IgD-negative memory B cell (primary cell): ENCODE results near the gene GRWD1. TPM values are rescaled to one million over a fixed set of nuclear protein-coding genes. Genes with fewer than 3 reads are reported as not detected.
A peak's percentile ranks its signal among the peaks of the same experiment; 100 is the strongest.

Experiments
- H3K27ac Mint-ChIP-seq, 3 donors: one replicate each; pipeline ENCODE4 v1.8.0; 2020 to 2022; ENCODE audit warnings: mild to moderate bottlenecking in 3 of 3, mixed read lengths in 3 of 3, moderate library complexity in 1 of 3
- H3K27me3 Mint-ChIP-seq: one replicate; pipeline ENCODE4 v1.8.0; 2021; ENCODE audit warnings: mixed read lengths
- H3K36me3 Mint-ChIP-seq: one replicate; pipeline ENCODE4 v1.8.0; 2020; ENCODE audit warnings: mild to moderate bottlenecking, mixed read lengths
- H3K4me1 Mint-ChIP-seq, 3 donors: one replicate each; pipeline ENCODE4 v1.8.0; 2020 to 2022; ENCODE audit warnings: mixed read lengths in 3 of 3, mild to moderate bottlenecking in 1 of 3
- H3K4me3 Mint-ChIP-seq, 4 donors: one replicate each; pipeline ENCODE4 v1.8.0; 2020 to 2022; ENCODE audit warnings: mild to moderate bottlenecking in 4 of 4, mixed read lengths in 4 of 4, moderate library complexity in 3 of 4
- H3K9me3 Mint-ChIP-seq, 3 donors: one replicate each; pipeline ENCODE4 v1.8.0; 2020 to 2021; ENCODE audit warnings: mixed read lengths in 3 of 3, mild to moderate bottlenecking in 1 of 3
- polyA plus RNA-seq: library from polyadenylated mRNA; unstranded; fragments of 300-500 nt; fragmentation: Illumina TruSeq; gene quantifications from one replicate; pipeline ENCODE4 v1.2.3, GENCODE V29; 2021

GRWD1 gene
- polyA plus RNA-seq, 1 donor from 2014 or later = 40.3 TPM

DNA sequence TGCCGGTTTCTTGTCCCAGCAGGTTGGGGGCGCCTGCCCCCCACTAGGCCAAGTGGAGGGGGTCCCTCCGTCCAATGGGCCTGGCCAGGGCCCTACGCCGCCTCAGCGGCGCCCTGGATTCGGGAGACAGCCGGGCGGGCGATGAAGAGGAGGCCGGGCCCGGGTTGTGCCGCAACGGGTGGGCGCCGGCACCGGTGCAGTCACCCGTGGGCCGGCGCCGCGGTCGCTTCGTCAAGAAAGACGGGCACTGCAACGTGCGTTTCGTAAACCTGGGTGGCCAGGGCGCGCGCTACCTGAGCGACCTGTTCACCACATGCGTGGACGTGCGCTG is 15.8 kb downstream of the GRWD1 start:
- H3K27ac Mint-ChIP-seq = no peak overlapping the region

DNA sequence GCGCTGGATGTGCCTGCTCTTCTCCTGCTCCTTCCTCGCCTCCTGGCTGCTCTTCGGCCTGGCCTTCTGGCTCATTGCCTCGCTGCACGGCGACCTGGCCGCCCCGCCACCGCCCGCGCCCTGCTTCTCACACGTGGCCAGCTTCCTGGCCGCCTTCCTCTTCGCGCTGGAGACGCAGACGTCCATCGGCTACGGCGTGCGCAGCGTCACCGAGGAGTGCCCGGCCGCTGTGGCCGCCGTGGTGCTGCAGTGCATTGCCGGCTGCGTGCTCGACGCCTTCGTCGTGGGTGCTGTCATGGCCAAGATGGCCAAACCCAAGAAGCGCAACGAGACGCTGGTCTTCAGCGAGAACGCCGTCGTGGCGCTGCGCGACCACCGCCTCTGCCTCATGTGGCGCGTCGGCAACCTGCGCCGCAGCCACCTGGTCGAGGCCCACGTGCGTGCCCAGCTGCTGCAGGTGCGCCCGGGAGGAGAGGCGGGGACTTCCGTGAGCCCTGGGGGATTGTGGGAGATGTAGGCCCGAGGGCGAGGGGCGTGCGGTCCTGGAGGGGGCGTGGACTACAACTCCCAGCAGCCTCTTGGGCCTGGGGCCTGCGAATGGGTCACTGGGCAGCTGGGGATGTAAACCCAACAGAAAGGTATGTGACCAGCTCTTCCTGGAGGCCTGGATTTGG is 16.3 kb downstream of the GRWD1 start:
- Mint-ChIP-seq H3K27ac (no peak overlapping the region), H3K4me3 (no peak overlapping the region), H3K9me3 (no peaks in the 10 kb centered on the region)

More for the DNA sequence above, 15.8 kb downstream of the GRWD1 start:
- Mint-ChIP-seq H3K4me1 (peaks cover 0 to 1% (median 0%) of the 10 kb centered on the region in 3 donors), H3K36me3 (peaks cover 2% of the 10 kb centered on the region), H3K27me3 (no peaks in the 10 kb centered on the region), H3K9me3 (no peaks in the 10 kb centered on the region), H3K4me3 (no peak overlapping the region)

DNA sequence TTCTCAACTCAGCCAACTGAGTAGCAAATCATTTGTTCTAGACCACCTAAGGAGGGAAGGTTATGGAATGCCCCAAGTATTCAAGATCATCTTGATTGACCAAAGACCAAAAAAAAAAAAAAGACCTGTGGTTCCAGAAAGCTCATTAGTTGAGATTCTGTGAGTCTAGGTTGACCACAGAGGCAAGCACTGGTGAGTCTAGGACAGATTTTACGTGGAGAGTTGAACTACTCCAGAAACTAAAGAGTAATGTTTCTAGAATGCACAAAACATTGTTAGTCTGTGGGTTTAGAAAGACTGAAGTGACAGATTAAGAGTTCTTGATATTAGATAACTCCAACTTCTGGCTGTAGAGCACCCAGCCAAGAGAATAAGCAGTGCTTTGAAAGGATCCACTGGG is 19.4 kb downstream of the GRWD1 start:
- peaks cover 4% of the 10 kb centered on the region for H3K36me3 Mint-ChIP-seq
- H3K9me3 Mint-ChIP-seq = no peaks in the 10 kb centered on the region
- peak overlapping the region in 1 of 4 donors; percentile 31 for H3K4me3 Mint-ChIP-seq
- H3K27me3 Mint-ChIP-seq = no peaks in the 10 kb centered on the region
- H3K27ac Mint-ChIP-seq = no peak overlapping the region
- H3K4me1 Mint-ChIP-seq = peaks cover 2 to 5% (median 5%) of the 10 kb centered on the region in 3 donors

More for the DNA sequence above, 16.3 kb downstream of the GRWD1 start:
- H3K36me3 Mint-ChIP-seq = peaks cover 2% of the 10 kb centered on the region
- H3K27me3 Mint-ChIP-seq = no peaks in the 10 kb centered on the region
- peaks cover 0 to 1% (median 0%) of the 10 kb centered on the region in 3 donors for H3K4me1 Mint-ChIP-seq

DNA sequence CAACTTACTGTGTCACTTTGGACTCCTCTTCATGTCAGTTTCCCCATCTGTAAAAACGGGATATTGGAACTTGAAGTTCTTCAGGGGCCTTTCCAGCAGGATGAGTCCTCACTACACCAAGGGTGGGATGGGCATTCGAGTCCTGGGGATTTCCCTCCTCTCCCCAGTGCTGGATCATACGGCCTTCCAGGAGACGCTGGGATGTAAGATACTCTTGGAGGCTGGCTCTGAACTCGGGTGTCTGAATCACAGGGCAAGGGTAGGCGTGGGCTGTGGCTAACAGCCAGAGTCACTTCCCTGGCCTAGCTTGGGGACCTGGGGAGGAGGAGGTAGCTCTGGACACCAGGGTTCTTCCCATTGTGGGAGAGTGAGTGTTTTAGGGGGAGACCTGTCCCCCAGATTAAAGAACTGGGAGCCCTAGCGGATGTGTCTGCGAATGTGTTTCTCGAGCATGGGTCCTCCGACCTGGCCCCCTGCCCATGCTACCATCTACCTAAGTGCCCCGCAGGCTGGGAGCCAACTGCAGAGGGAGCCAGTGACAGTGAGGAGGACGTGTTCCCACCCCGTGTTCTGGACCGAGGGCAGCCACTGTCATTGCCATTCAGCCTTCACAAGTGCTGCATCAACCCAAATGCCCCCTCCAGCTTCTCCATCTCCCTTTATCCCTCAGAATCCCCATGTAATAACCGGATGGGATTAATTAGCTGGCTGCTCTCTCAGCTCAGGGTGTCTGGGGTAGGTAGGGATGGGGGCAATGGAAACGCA is 21.0 kb downstream of the GRWD1 start:
- H3K27ac Mint-ChIP-seq = no peak overlapping the region
- H3K4me3 Mint-ChIP-seq = no peak overlapping the region
- H3K27me3 Mint-ChIP-seq = no peaks in the 10 kb centered on the region

DNA sequence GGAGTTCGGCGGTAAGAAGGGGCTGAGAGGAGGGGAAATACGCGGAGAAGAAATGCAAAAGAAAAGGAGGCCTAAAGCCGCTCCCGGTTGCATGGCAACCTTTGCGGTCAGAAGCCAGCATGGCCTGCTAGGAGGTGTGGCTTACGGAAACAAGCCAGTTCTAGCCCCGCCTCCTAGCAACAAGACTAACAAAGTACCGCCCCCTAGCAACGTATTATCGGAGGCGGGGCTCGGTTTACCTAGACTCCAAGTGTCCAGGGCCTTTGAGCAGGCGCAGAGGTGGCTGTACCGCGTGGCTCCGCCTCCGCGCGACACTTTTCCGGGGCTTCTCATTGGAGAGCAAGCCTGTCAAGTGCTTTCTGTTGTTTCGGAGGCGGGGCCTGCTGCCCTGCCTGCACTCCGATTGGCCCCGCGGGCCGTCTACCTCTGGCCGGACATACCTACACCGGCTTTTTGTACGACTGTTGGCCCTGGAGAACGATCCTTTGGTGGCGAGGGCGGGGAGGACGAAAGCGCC is 23.0 kb downstream of the GRWD1 start:
- peak overlapping the region; percentile 87 to 95 (median 94) for H3K4me3 Mint-ChIP-seq
- H3K9me3 Mint-ChIP-seq = no peaks in the 10 kb centered on the region
- no peaks in the 10 kb centered on the region for H3K27me3 Mint-ChIP-seq
- peaks cover 2 to 11% (median 4%) of the 10 kb centered on the region in 3 donors for H3K4me1 Mint-ChIP-seq
- H3K36me3 Mint-ChIP-seq = peaks cover 4% of the 10 kb centered on the region
- peak overlapping the region; percentile 84 to 98 (median 90) for H3K27ac Mint-ChIP-seq

More for the DNA sequence above, 21.0 kb downstream of the GRWD1 start:
- Mint-ChIP-seq H3K4me1 (peaks cover 2 to 11% (median 5%) of the 10 kb centered on the region in 3 donors), H3K9me3 (no peaks in the 10 kb centered on the region), H3K36me3 (peaks cover 4% of the 10 kb centered on the region)

DNA sequence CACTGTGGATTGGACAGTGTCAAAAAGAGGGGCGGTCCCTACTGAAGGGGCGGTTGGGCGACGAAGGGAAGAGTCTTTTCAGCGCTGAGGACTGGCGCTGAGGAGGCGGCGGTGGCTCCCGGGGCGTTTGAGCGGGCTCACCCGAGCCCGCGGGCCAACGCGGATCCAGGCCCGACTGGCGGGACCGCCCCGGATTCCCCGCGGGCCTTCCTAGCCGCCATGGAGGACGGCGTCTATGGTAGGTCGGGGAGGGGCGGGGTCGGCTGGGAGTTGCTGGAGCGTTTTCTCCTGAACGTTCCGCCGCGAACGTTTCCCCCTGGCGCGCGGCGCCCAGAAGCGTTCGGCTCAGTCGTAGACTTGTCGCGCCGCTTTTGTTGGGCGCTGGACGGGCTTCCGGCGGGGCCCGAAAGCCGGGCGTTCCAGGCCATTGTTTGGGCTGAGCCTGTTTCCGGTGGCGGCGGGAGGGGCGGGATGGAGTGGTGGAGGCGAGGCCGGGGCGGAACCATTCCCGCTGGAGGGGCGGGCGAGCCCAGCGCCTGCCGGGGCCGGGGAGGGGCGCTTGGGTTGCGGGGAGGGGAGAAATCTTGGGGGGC is 23.6 kb downstream of the GRWD1 start, which contains the start of gene CYTH2:
TSS of gene CYTH2 (plus strand) at position 81 of the 593 bp plus-strand sequence. CDS start at position 220, 139 bp downstream.
- Mint-ChIP-seq H3K4me3 (peak within 1 kb of the TSS; percentile 89 to 95 (median 94)), H3K9me3 (no peaks in the 10 kb centered on the region), H3K36me3 (peaks cover 4% of the 10 kb centered on the region), H3K4me1 (peaks cover 2 to 11% (median 4%) of the 10 kb centered on the region in 3 donors), H3K27me3 (no peaks in the 10 kb centered on the region), H3K27ac (peak within 1 kb of the TSS; percentile 84 to 98 (median 90))

DNA sequence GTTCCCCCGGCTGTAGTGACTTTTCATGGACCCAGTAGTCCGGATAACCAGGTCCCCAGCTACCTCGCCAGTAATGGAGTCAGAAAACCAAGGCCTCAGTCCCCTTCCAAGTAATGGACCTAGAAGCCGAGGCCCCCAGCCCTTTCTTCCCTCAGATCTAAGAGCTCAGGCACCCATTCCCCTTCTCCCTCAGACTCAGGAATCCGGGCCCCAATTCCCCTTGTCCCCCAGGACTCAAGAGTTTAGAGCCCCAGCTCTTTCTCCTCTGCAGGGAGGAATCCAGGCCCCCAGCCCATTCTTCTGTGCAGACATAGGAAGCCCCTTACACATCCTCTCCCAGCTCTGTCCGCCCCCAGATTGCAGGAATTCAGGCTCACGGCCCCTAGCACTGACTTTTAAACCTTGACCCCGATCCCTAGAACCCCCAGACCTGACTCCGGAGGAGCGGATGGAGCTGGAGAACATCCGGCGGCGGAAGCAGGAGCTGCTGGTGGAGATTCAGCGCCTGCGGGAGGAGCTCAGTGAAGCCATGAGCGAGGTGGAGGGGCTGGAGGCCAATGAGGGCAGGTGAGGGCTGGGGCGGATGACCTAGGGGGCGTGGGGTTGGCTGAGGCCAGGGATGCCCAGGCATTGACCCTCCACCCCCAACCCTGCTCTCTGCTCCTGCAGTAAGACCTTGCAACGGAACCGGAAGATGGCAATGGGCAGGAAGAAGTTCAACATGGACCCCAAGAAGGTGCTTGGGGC is 24.3 kb downstream of the GRWD1 start:
- Mint-ChIP-seq H3K9me3 (no peaks in the 10 kb centered on the region), H3K27ac (peak overlapping the region in 1 of 3 donors; percentile 82), H3K27me3 (no peaks in the 10 kb centered on the region), H3K36me3 (peaks cover 4% of the 10 kb centered on the region), H3K4me1 (peaks cover 2 to 11% (median 4%) of the 10 kb centered on the region in 3 donors), H3K4me3 (peak overlapping the region; percentile 89 to 95 (median 94))

DNA sequence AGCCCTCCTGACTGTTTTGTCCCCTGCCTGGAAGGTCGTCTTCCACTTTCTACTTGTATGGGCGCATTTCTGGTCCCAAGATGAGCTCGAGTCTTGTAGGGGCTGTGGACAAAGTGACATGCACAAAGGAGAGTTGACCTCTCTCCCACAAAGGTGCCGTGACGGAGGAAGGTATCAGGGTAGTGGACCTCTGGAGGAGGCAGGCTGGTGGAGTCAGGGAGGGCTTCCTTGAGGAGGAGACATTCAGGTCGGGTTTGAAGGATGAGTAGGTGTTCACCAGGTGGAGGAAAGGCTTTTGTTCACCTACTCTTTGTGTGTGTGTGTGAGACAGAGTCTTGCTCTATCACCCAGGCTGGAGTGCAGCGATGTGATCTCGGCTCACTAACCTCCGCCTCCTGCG is 25.1 kb downstream of the GRWD1 start:
- no peak overlapping the region for H3K27ac Mint-ChIP-seq
- peaks cover 4% of the 10 kb centered on the region for H3K36me3 Mint-ChIP-seq
- peak overlapping the region; percentile 89 to 95 (median 94) for H3K4me3 Mint-ChIP-seq
- no peaks in the 10 kb centered on the region for H3K9me3 Mint-ChIP-seq
- H3K27me3 Mint-ChIP-seq = no peaks in the 10 kb centered on the region
- H3K4me1 Mint-ChIP-seq = peaks cover 2 to 13% (median 4%) of the 10 kb centered on the region in 3 donors

DNA sequence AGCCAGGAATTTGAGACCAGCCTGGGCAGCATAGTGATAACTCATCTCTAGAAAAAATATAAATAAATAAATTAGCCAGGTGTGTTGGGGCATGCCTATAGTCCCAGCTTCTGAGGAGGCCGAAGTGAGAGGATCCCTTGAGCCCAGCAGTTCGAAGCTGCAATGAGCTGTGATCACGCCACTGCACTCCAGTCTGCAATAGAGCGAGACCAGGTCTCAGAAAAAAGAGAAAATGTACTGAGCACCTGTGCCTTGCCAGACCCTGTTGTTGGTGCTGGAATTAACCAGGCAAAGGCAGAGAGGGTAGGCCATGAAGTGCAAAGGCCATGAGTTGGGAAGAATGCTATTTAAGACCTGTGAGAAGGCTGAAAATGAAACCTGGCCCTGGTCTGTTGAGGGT is 26.1 kb downstream of the GRWD1 start:
- no peak overlapping the region for H3K27ac Mint-ChIP-seq
- H3K4me1 Mint-ChIP-seq = peaks cover 2 to 15% (median 4%) of the 10 kb centered on the region in 3 donors
- H3K9me3 Mint-ChIP-seq = no peaks in the 10 kb centered on the region
- peaks cover 4% of the 10 kb centered on the region for H3K36me3 Mint-ChIP-seq
- H3K27me3 Mint-ChIP-seq = no peaks in the 10 kb centered on the region
- H3K4me3 Mint-ChIP-seq = peak overlapping the region in 1 of 4 donors; percentile 89

DNA sequence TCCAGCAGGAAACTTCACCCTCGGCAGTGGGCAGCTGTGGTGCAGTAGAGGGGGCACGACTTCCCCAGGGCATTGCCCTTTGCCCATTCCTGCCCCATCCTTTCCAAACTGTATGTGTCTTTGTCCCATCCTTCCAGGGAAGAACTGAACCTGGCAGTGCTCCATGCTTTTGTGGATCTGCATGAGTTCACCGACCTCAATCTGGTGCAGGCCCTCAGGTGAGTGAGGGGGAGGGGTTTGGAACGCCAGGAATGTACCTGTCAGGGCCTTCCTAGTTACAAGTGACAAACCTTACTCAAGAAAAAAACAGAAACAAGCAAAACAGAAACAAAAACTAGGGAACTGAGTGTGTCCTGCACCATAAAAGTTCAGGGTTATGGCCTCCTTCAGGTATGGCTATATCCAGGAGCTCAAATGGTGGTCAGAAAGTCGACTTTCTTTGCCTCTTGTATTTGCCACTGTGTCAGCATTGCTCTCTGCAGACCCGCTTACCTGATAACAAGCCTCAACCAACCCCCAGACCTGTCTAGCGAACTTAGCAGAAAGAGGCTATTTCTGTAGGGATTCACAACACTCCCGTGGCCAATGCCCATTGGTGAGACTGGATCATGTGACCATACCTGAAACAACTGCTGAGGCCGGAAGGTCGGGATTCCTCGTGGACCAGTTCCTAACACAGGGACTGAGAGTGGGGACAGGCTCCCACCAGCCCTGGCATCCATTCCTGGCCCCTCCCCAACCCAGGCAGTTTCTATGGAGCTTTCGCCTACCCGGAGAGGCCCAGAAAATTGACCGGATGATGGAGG is 27.6 kb downstream of the GRWD1 start:
- no peaks in the 10 kb centered on the region for H3K27me3 Mint-ChIP-seq
- no peak overlapping the region for H3K4me3 Mint-ChIP-seq
- H3K36me3 Mint-ChIP-seq = peaks cover 4% of the 10 kb centered on the region
- H3K4me1 Mint-ChIP-seq = peaks cover 2 to 15% (median 4%) of the 10 kb centered on the region in 3 donors
- H3K27ac Mint-ChIP-seq = no peak overlapping the region
- no peaks in the 10 kb centered on the region for H3K9me3 Mint-ChIP-seq

DNA sequence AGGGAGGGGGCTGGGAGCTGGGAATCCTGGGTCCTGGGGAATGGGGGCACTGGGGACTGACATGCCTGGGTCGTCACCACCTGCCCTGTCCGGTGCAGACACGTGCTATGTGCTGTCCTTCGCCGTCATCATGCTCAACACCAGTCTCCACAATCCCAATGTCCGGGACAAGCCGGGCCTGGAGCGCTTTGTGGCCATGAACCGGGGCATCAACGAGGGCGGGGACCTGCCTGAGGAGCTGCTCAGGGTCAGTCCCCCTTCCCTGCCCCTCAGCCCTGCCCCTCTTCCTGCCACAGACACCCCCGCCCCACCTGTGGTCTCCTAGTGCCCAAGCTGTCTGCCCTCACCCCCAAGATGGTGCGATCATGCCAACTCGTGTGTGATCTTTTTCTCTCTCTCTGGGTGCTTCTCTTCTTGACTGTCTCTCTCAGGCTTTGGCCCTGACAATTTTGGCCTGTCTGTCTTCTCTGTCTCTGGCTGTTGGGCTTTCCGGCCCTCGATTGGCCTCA is 28.4 kb downstream of the GRWD1 start:
- no peaks in the 10 kb centered on the region for H3K27me3 Mint-ChIP-seq
- no peak overlapping the region for H3K27ac Mint-ChIP-seq
- H3K4me1 Mint-ChIP-seq = peaks cover 0 to 10% (median under 1%) of the 10 kb centered on the region in 3 donors
- no peaks in the 10 kb centered on the region for H3K9me3 Mint-ChIP-seq
- peaks cover 3% of the 10 kb centered on the region for H3K36me3 Mint-ChIP-seq
- H3K4me3 Mint-ChIP-seq = peak overlapping the region in 1 of 4 donors; percentile 70

DNA sequence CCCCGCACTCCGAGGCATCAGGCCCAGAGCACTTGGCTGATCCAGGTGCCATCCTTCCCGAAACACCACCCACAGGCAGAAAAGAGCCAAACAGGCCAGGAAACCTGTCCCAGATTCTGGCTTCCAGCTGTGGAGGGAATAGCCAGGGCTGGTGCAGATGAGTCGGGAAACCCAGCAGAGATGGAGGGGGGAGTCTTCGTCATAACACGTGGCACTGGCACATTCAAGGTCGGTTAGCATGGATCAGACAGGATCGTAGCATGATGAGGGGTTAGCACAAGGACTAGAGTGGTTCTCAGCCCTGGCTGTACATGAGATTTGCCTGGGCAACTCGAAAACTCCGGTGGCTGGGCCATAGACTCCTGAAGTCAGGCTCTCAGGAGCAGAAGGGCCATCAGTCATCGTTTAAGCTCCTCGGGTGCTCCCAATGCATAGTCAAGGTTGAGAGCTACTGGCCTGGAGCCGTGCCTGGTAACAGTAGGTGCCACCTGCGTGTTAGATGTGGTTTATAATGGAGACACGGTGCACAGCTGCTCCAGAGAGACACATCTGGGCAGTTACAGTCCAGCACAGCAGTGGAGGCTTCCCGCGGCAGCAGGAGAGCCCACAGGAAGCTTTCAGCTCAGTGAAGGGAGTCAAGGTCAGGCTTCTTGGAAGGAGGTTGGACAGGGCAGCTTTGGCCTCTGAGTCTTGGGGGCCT is 29.7 kb downstream of the GRWD1 start:
- no peaks in the 10 kb centered on the region for H3K27me3 Mint-ChIP-seq
- H3K4me1 Mint-ChIP-seq = peaks cover 0 to 9% (median 0%) of the 10 kb centered on the region in 3 donors
- H3K9me3 Mint-ChIP-seq = no peaks in the 10 kb centered on the region
- H3K27ac Mint-ChIP-seq = peak overlapping the region in 1 of 3 donors; percentile 59
- H3K4me3 Mint-ChIP-seq = peak overlapping the region in 1 of 4 donors; percentile 23
- peaks cover 3% of the 10 kb centered on the region for H3K36me3 Mint-ChIP-seq

DNA sequence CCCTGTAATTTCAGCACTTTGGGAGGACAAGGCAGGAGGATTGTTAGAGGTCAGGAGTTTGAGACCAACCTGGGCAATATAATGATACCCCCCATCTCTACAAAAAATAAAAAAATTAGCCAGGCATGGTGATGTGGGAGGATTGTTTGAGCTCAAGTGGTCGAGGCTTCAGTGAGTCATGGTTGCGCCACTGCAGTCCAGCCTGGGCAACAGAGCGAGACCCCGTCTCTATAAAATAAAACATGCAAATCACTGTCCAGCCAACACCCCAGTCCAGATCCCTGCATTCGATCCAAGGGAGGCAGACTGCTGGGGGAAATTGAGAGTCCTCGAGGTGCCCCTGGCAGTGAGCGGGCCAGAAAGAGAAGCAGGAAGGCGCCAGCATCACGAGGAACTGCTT is 30.4 kb downstream of the GRWD1 start:
- Mint-ChIP-seq H3K27me3 (no peaks in the 10 kb centered on the region), H3K9me3 (no peaks in the 10 kb centered on the region), H3K4me3 (peak overlapping the region in 1 of 4 donors; percentile 23), H3K4me1 (peaks cover 0 to 4% (median 2%) of the 10 kb centered on the region in 3 donors), H3K36me3 (no peaks in the 10 kb centered on the region), H3K27ac (peak overlapping the region in 1 of 3 donors; percentile 59)
